ENCODE measurements around the gene CACNA2D3. TPM values are rescaled to one million over a fixed set of nuclear protein-coding genes. Genes with fewer than 3 reads are reported as not detected.
A peak's percentile ranks its signal among the peaks of the same experiment; 100 is the strongest.

Gene CACNA2D3
- total RNA-seq, 1 donor from 2014 or later: 3.2 TPM

DNA sequence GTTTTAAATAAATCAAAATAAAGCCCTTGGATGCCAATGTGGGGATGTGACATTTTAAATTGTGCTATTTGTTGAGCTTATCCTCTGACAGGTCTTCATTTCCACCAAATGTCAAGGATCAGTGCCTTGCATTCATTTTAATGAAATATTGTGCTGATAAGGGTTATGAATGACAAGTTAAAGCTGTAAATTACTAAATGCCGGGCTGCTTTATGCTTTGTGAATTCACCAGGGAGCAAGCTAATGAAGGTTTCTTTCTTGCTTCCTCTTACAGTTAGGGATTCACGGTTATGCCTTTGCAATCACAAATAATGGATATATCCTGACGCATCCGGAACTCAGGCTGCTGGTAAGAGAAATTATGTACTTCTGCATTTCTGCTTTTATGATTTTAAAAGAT is 723.8 kb downstream of the CACNA2D3 start:
- no peak for DNase-seq (ENCODE audit: low read depth)

DNA sequence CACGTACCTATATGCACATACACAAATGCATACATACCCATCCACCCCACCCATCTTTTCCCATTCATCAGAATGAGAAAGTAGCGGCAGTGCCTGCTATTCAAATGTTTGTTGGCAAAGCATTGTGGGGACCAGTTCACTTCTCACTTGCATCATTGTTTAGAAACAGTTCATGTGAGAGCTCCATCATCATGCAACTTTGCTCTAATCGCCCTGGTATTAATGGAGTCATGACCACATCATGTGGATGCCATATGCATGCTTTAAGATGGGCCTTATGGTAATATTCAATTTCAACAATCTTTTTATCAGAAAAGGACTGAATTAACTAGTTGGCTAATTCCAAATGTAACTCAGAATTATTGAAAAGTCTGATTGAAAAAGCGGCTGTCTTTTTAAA is 725.0 kb downstream of the CACNA2D3 start:
- no peak for DNase-seq (ENCODE audit: low read depth)

DNA sequence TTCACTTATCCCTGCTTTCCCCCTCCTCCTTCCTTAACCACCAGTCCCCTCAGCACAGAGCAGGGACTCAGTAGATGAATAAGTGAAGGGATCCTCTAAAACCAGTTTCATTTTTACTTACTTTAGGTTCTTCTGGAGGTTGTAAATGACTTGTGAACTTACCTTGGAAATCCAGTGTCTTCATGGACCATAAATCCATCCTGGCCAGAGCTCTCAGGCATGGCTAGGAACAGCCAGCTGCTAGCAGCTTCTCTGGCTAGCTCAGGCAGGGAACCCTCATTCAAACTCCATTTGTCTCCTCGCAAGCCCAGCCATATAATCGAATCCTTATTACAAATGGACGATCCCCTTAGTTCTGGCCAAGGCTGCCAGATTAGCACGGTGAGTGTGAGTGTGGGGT is 727.0 kb downstream of the CACNA2D3 start:
- no peak for DNase-seq (ENCODE audit: low read depth)

DNA sequence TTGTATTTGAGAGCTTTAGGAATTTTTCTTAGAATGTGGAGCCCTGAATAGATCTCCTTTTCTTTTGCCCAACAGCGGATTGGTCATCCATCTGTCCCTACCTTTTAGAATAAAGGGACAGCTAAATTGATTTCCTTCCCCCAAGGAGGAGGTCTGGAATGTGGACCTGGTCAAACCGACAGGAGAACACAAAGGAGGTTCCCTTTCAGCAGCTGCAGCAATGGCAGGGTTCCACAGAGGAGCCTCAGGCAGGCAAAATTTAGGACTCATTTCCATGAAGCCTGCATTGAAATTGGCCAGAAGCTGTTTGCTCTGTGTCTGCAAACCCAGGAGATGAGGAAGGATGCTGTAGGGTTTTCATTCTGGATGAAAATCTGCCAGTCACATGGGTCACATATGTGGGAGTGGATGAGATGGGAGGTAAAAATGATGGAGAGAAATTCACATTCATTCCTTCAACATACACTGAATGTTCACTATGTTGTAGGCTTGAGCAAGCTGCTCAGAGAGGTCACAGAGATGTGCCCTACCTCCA is 728.2 kb downstream of the CACNA2D3 start:
- DNase-seq (ENCODE audit: low read depth): no peak

DNA sequence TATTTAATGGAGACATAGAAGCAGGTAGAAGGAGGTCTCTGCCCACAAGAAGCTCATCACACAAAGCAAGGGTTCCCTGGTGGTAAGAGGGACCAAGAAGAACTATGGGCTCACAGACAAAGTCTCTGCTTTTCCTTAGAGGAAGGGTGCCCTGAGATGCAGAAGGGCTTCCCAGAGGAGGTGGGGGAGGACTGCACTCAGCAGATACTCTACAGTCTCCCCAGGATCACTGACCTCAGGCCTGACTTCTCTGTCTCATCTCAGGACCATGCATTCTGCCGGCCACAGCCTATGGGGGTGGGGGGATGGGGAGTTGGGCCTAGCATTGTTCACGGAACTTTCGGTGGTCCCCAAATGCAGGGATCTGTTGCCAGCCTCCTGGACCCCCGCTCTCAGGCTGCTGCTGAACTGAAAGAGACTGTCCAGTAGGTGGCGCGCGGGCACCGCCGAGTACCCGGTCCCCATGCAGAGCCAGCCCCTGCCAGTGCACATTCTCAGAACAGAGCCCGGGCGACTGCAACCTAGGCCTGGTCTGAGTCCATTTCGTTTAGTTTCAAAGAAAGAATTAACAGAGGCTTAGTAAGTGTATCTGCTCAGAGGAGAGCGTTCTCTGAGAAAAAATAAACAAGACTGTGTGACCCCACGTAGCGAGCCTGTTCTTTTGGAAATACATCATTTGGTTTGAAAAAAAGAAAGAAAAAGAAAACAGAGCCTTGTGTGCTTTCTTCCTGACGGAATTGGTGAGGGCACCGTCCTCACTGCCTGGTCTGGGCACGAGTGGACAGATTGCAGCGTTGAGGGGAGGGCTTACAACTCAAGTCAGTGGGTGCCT is 731.4 kb downstream of the CACNA2D3 start:
- no peak for DNase-seq (ENCODE audit: low read depth)

DNA sequence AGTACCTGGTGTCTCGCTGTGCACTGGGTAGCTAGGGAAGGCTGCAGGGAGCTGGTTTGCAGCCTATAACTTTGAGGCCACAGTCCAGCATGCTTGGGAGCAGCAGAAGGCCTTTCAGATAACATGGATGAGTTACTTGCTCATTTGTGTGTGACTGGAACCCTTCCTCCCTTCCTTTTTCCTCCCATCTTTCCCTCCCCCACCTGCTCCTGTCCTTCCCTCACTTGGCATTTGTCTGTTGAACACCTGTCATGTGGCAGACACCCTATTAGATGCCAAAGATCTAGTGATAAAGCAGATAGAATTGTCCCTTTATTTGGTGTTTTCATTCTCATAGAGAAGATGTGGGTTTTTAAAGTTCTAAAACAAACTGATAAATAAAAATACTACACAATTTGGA is 733.9 kb downstream of the CACNA2D3 start:
- no peak for DNase-seq (ENCODE audit: low read depth)

DNA sequence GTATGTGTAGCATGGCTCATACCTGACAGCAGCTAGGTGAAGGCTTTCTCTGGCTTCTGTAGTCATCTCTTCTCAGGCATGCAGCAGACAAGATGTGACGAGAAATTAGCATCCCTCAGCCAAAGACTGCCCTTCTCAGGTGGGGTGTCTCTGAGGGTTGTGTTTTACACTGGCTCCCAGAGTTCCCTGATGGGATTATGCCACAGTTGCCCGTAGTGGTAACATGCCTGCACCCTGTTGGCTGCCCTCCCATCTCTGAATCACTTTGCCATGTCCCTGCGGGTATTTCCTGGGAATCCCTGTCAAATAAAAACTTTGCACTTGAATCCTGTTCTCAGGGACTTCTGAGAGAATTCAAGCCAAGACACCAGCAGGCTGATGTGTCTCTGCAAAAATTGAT is 735.0 kb downstream of the CACNA2D3 start:
- DNase-seq (ENCODE audit: low read depth): peak; percentile 75

DNA sequence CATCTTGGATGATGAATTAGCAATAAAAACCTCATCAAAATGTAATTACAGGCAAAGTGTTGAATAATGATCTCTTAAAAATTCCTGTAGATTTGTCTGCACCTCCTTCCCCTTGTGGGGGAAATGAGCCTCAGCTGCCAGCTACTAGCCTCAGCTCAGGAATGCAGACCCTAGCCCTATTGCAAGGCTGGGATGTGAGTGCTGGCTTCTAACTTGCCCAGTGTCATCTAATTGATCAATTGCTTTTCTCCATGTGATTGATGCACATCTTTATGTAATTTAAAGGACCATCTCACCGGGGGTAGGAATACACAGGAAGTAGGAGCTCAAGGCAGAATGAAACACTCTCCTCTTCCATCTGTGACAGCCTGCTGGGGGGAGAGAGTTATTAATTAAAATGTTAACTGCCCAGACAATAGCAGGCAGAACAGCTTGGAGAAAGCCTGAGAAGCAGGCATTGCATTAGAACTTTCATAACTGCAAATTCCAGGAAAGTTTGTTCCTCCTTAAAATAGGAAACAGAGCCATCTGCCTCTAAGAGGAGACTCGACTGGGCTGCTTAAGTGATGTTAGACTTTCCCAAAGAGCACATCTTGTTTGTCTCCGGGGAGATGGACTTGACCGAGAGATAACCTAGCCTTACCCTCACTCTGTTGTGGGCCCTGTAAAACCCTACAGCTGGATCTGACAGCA is 735.9 kb downstream of the CACNA2D3 start:
- no peak for DNase-seq (ENCODE audit: low read depth)

DNA sequence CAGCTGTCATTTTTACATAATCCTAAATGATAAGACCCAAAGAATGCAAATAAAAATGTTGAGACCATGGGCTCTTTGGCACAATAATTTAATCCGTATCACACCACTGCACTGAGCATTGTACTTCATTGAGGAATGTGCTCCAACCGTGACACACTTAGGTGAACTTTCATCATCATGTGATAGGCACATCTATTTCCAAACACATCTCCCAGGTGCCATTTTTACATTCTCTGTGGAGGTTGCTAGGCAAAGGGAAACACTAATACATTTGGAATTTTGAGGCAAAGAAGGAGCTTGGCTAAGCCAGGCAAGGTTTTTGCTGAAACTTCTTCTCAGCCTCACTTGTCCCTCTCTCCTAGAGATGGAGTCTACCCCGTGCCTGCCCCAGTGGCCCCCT is 736.8 kb downstream of the CACNA2D3 start:
- DNase-seq (ENCODE audit: low read depth): peak; percentile 93

DNA sequence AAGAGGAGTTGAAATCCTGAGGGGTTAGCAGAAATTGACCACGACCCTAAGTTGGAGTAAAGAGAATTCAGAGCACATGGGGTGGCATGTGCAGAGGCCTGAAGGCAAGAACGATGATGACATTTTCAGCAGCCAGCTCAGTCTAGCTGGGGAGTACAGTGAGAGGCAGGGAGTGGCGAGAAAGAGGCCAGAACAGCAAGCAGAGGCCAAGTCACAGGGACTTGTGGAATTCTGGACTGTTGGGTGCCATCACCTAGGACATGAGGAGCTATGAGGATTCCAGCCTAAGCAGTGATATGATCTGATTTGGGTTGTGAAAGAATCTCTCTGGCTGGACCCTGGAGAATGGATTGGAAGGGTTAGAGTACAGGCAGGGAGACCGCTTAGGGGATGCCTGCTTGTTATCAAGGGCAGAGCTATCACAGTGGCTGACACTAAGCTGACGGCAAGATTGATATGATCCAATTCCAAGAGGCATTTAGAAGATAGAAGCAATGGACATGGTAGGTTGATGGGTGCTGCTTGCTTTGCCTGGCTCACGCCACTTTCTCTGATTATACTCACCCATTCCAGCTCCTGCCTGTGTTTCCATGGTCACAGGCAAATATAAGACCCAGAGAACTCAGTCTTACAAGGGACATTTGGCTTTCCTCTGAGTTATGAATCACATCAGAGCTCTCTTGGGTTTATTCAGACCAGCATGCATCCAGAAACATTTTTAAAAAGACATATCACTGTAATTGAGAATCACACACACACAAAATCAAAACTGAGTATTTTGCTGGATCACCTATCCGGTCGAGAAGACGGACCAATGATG is 739.1 kb downstream of the CACNA2D3 start:
- no peak for DNase-seq (ENCODE audit: low read depth)

DNA sequence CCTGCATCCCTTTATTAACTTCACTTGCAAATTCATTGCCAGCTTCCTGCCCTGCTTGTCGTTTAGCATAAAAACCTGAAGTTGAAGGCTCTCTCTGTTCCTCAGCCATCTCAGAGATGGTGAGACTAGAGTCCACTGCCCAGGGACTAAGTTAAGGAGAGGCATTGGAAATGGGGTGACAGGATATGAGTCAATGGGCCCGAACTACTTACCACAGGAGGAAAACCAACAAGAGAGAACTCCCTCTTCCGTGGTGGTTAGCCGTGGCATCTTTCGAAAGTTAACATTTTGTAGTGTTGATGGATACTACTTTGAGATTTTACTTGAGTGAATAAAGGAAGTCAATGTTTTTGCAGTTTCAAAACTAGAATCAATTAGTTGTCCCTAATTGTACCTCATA is 740.2 kb downstream of the CACNA2D3 start:
- no peak for DNase-seq (ENCODE audit: low read depth)

DNA sequence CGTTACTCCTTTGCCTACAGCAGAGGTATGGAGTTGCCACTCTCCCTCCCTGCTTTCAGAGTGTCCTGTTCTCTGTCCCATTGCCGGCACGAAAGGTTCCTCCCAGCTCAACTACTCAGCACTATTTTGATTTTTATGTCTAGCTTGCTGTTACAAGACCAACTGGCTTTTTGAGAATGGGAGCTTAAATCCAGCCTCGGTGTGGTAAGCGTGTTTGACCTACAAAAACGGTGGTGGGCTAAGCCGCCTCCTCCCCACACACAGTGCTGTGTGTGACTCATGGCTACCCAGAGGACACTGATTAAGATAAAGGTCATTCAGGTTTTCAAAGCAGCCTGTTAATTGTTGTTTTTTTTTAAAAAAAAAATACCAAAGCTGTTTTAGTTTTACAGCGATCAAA is 741.0 kb downstream of the CACNA2D3 start:
- DNase-seq (ENCODE audit: low read depth): peak; percentile 37

DNA sequence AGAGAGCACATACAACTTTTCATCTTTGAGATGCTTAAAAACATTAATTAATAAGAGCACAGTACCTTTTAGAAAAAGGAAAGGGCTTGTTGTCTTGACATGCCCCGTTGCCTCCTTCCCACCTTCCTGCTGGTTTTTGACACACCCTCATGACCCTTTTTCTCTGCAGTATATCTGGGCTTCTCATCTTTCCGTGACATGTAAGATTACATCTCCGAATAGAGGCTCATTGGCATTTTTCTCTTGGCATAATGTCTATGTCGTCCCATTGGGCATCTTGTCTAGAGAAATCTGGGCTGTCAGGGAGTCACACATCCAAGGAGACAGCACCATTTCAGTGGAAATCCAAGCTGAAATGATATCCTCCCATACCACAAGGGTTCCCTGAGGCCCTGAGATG is 741.4 kb downstream of the CACNA2D3 start:
- DNase-seq (ENCODE audit: low read depth): no peak

DNA sequence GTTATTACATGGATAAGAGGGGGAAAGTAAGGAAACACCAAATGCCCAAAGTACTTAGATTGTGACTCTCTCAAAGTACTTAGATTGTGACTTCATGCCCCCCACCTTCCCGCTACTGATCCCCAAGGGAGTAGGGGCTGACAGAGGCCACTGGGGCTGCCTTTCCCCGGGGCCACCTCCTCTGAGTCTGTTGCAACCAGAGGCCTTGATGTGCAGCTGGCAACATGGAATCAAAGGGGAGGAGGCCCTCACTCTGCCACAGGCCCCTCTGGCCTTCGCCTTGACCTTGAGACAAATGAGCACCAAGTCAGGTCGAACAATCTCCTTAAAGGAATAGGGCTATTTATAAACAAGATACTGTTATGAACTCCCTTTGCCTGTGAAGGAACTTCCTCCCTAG is 743.0 kb downstream of the CACNA2D3 start:
- no peak for DNase-seq (ENCODE audit: low read depth)

DNA sequence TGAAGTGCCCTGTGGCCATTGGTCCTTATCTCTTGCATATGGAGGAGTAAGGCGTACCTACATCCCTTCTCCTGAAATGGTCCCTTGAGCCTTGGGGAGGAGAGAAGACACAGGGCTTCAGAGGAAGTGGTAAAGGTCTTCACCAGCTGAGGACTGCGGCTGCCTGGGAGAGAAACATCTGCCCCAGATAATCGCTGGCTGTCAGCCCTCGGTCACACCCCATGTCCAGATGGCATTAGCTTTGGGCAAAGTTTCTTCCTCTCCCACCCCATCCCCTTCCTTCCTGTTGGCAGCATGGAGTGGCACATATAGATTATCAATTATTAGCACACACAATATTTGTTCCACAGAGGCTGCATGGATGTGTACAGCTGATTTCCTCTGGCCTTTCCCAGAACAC is 743.9 kb downstream of the CACNA2D3 start:
- no peak for DNase-seq (ENCODE audit: low read depth)

DNA sequence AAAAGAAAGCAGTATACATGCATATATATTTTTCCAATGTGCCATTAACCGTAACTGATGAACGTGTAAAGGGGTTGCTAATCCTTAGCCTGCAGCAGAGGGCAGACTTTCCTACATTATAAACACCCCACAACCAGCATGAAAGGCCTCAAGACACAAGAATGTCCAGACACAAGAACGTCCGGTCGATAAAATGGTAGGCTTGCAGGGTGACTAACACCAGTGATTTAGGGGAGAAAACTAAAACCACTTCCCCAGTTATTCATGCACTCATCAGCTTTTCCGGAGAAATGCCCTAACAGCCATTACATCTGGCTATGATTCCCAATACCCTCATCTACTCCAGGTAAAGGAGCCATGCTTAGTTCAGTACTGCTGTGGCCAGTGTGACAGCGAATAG is 748.1 kb downstream of the CACNA2D3 start:
- DNase-seq (ENCODE audit: low read depth): peak; percentile 88

DNA sequence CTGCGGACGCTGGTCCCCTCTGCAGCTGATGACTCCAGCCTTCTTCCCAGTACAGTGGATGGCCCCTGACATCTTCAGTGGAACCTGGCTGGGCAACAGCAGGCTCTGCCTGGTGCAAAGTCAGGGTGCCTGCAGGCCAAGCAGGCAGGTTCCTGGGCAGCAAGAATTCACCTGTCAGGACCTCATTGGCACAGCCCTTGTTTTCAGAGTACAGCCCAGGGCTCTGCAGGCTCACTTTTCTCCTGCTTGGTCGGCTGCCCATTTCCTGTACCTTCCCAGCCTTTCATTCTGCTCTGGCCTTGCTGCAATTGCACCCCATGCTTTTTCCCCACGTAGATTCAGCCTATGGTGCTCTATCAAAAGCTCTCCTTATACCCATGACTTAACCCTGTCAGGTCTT is 749.5 kb downstream of the CACNA2D3 start:
- no peak for DNase-seq (ENCODE audit: low read depth)

DNA sequence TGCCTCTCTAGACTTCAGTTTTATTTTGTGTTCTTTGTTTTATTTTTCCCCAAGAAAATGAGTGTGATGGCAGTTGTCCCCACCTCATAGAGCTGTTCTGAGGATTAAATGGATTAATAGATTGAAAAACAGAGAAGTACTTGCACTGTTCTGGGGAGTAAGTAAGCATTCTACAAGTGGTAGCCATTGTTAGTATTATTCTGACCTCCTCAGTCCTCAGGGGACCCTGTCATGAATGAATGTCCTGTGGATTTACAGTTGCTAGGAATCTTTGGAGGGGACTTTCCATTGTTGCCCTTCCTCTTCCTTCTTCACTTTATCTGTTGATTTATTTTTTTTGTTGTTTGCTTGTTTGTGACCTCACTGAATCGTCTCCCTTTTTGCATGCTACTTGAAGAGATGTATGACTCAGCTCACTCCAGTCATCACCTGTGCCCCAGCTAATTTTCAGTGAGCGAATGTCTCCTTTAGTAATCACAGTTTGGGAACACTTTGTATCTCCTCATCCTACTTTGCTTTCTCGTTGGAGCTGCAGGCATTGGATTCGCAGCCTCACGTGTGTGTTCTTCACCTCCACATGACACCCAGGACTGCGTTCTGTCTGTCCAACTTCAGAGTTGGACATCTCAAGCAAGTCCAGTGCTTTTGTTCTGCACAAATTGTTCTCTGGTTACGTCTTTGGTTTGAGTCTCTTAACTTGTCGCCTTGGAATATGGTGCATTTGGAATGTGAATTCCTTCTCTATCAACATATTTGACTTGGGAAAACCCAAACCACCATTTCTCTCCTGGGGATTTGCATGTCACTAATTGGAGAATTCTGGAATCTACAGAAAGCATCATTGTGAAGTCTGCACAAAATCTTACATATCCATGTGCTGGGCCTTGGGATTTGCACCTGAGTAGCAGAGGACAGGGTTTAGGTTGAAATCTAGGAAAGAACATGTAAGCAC is 751.0 kb downstream of the CACNA2D3 start:
- DNase-seq (ENCODE audit: low read depth): peak; percentile 52

DNA sequence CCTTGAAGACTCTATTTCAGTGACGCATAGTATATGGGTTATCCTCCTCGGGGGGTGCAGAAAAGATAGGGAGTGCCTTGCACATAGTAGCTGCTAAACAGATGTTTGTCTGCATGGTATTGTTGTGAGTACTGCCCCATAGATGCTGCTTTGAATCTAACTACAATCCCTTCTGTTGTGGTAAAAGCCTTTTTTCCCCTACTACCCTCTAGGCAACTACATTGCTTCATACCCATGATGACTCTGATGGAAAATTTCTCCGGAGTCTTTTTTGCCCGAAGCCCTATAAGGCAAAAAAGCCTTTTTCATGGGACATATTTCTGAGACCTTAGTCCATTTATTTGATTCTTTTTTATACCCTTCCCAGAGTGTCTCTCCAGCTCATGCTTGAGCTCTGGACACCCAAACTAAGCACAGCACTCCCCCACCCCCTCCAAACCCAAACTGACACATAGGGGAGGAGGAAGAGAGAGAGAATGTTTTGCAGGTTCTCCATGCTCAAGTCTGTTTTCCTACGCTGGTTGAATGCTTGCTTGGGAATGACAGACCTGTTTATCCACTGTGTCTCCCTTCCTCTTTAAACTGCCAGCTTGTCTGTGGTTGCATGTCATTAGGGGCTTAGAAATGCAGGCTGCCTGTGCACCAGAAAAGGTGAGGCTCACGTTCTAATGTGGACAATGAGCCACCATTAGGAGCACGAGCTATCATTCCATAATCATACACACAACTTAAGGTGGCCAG is 752.6 kb downstream of the CACNA2D3 start:
- DNase-seq (ENCODE audit: low read depth): no peak

DNA sequence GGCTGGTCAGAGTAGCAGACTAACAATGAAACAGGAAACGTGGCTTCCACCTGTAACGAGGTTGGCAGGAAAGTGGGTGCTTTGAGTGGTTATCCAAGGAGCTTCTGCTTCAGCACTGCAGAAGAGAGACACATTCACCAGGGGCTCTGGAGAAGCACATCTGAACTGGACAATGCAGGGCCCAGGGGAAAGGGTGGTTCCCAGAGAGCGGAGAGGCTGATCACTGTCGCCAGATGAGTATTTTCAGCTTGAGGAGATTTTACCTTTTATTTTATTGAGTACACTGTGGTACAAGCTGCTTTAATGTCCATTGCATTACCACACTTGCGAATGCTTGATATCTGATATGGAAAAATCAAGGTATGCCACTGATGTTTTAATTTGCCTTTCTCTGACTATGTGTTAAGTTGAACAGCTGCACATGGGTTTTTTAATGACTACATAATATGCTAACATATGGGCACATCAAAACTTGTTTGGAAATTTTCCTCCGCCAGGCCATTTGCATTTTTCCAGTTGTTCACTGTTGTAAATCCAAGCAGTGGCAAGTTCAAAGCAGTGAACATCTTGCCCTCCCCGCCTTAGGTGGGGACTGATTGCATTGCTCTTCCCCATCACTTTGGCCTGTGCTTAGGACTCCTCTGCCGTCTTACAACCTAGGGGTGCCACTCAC is 753.4 kb downstream of the CACNA2D3 start:
- no peak for DNase-seq (ENCODE audit: low read depth)

Measured in renal cortical epithelial cell (primary cell).